ENCODE results near the gene DIPK1B. TPM values are rescaled to one million over a fixed set of nuclear protein-coding genes. Genes with fewer than 3 reads are reported as not detected.

DIPK1B gene
- polyA plus RNA-seq, 1 of the 3 experiments (the other 2 are of a cell fraction): 24.5 TPM

DNA sequence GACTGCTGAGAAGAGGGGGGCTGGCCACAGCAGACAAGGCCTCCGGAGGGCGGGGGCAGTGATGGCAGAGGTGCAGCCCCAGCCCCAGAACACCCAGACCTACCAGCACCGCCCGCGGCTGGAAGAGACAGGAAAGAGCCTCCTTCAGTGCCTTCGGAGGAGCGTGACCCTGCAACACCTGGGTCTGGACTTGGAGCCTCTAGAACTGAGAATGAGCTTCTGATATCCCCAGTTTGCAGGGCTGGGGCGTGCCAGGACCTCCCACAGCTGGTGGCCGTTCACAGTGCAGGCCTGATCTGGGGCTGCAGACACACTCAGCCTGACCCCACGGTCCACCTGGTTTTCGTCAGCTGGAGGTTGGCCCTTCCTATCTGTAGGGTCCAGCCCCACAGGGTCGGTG lies 21.2 kb downstream of the DIPK1B start:
- Histone ChIP-seq H2AFZ (ENCODE audit: low read depth) (no peak overlapping the region), H3K4me2 (no peak overlapping the region), H3K4me3 (ENCODE audit: low read depth in 2 of 2, low read length in 1 of 2) (no peak overlapping the region), H3K27ac (ENCODE audit: low read depth in 2 of 2, low read length in 1 of 2) (no peak overlapping the region), H3K9ac (no peak overlapping the region), H3K36me3 (replicated peaks in 1 of 2; ENCODE audit: control insufficient read depth in 1 of 2, insufficient read depth in 2 of 2, low read length in 1 of 2) (no peaks in the 10 kb centered on the region), H3K4me1 (ENCODE audit: control insufficient read depth in 1 of 2, insufficient read depth in 2 of 2, low read depth in 1 of 2, low read length in 1 of 2) (peaks cover 4 to 11% of the 10 kb centered on the region in 2 experiments; a peak in 2 of 4 replicates), H3K9me2 (no peaks in the 10 kb centered on the region), H3K79me2 (ENCODE audit: insufficient read depth) (peaks cover 23% of the 10 kb centered on the region; the same call in 1 of the 2 replicates), H3K9me3 (no peaks in the 10 kb centered on the region), H4K20me1 (ENCODE audit: insufficient read depth) (no peaks in the 10 kb centered on the region), H3F3A (replicated peaks; ENCODE audit: insufficient read depth) (no peaks in the 10 kb centered on the region), H3K27me3 (ENCODE audit: insufficient read depth) (no peaks in the 10 kb centered on the region)
- WGBS (ENCODE audit: low lambda C conversion rate): 82% methylated on average over 8 of the region's 12 CpGs
- no peak for DNase-seq
- CTCF ChIA-PET: no interaction called here
- TF ChIP-seq TEAD4 (IDR thresholded peaks at IDR 0.05; ENCODE audit: borderline replicate concordance, insufficient read depth): no peak
- POLR2A ChIA-PET: no interaction called here

DNA sequence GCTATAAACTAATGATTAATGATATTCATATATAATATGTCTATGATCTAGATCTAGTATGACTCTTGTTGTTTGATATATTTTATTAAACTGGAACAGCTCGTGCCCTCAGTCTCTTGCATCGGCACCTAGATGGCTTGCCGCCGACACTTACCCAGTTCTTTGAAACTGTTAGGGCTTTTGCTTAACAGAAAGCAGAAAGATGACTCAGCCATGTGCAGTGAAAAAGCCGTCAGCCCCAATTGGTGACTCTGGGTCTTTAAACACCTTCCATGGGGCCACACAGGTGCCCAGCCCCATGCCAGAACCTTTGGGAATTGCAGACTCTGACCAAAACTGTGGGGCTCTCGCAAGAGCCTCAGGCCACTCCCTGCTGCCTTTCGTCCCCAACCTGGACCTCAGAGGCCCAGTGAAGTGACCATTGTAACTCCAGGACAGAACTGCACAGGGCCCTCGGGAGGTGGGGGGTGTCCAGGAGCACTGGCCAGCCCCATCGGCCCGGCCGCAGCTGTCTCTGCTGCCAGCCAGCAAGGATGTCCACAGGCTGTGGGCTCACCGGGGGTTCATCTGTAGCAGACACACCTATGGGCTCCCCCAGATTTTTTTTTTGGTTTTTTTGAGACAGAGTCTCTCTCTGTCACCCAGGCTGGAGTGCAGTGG lies 22.6 kb downstream of the DIPK1B start:
- H3K9me2 ChIP-seq: no peaks in the 10 kb centered on the region
- no peaks in the 10 kb centered on the region for H4K20me1 ChIP-seq (ENCODE audit: insufficient read depth)
- no peak overlapping the region for H3K4me3 ChIP-seq (ENCODE audit: low read depth in 2 of 2, low read length in 1 of 2)
- no peaks in the 10 kb centered on the region for H3K27me3 ChIP-seq (ENCODE audit: insufficient read depth)
- 84% methylated on average over 7 of the region's 12 CpGs for WGBS (ENCODE audit: low lambda C conversion rate)
- no peak overlapping the region for H2AFZ ChIP-seq (ENCODE audit: low read depth)
- no peak for DNase-seq
- H3K4me1 ChIP-seq (ENCODE audit: control insufficient read depth in 1 of 2, insufficient read depth in 2 of 2, low read depth in 1 of 2, low read length in 1 of 2): peaks cover 0 to 4% of the 10 kb centered on the region in 2 experiments; a peak in 1 of 4 replicates
- no peak for TF ChIP-seq GABPA (IDR thresholded peaks at IDR 0.05; ENCODE audit: low read depth)
- no peak for TF ChIP-seq CHD2 (IDR thresholded peaks at IDR 0.05; ENCODE audit: low read length, partially characterized antibody)
- TF ChIP-seq MAX (IDR thresholded peaks at IDR 0.05; ENCODE audit: low read depth): no peak
- peaks cover 9% of the 10 kb centered on the region; the same call in 1 of the 2 replicates for H3K79me2 ChIP-seq (ENCODE audit: insufficient read depth)
- no peak overlapping the region for H3K27ac ChIP-seq (ENCODE audit: low read depth in 2 of 2, low read length in 1 of 2)
- ChIA-PET POLR2A (no interaction called here), CTCF (no interaction called here)
- no peaks in the 10 kb centered on the region for H3K9me3 ChIP-seq
- no peak overlapping the region for H3K9ac ChIP-seq
- H3K4me2 ChIP-seq: no peak overlapping the region
- no peaks in the 10 kb centered on the region for H3F3A ChIP-seq (replicated peaks; ENCODE audit: insufficient read depth)
- H3K36me3 ChIP-seq (replicated peaks in 1 of 2; ENCODE audit: control insufficient read depth in 1 of 2, insufficient read depth in 2 of 2, low read length in 1 of 2): no peaks in the 10 kb centered on the region

- peaks cover 0 to 6% of the 10 kb centered on the region in 2 experiments; a peak in 1 of 4 replicates for H3K4me1 ChIP-seq (ENCODE audit: control insufficient read depth in 1 of 2, insufficient read depth in 2 of 2, low read depth in 1 of 2, low read length in 1 of 2)
- no peaks in the 10 kb centered on the region for H3K36me3 ChIP-seq (replicated peaks in 1 of 2; ENCODE audit: control insufficient read depth in 1 of 2, insufficient read depth in 2 of 2, low read length in 1 of 2)
- H3K9me2 ChIP-seq: no peaks in the 10 kb centered on the region
- H3K4me3 ChIP-seq (ENCODE audit: low read depth in 2 of 2, low read length in 1 of 2): no peak overlapping the region
- no peak for TF ChIP-seq MXI1 (IDR thresholded peaks at IDR 0.05; ENCODE audit: low read depth, low read length)
- TF ChIP-seq TCF12 (IDR thresholded peaks at IDR 0.05): no peak
- no peak for TF ChIP-seq YY1 (IDR thresholded peaks at IDR 0.05; ENCODE audit: low read depth)
- TF ChIP-seq RFX5 (IDR thresholded peaks at IDR 0.05; ENCODE audit: low read length): no peak
- no peaks in the 10 kb centered on the region for H3K79me2 ChIP-seq (ENCODE audit: insufficient read depth)
- ChIA-PET CTCF (interaction anchor here (1.3 to 1.8 kb wide), 2 partner anchors 8 to 23 kb away, joined by 4 read pairs; partner anchors contain the start of gene LCN8), POLR2A (interaction anchor here (0.6 kb wide), 1 partner anchor 8 kb away, joined by 3 read pairs; no protein-coding TSS in a partner anchor)
- no peak overlapping the region for H3K4me2 ChIP-seq
- no peaks in the 10 kb centered on the region for H3K9me3 ChIP-seq
- H3K27ac ChIP-seq (ENCODE audit: low read depth in 2 of 2, low read length in 1 of 2): no peak overlapping the region
- 69% methylated on average over 14 of the region's 21 CpGs for WGBS (ENCODE audit: low lambda C conversion rate)
- no peaks in the 10 kb centered on the region for H4K20me1 ChIP-seq (ENCODE audit: insufficient read depth)
- no peaks in the 10 kb centered on the region for H3K27me3 ChIP-seq (ENCODE audit: insufficient read depth)
- no peak overlapping the region for H3K9ac ChIP-seq
- H3F3A ChIP-seq (replicated peaks; ENCODE audit: insufficient read depth): no peaks in the 10 kb centered on the region
- no peak overlapping the region for H2AFZ ChIP-seq (ENCODE audit: low read depth)
- no peak for DNase-seq
Observed at GRCh38 chr9:136735812-136736480, 23.6 kb downstream of the DIPK1B start.

Measured in SK-N-SH (cell line).